ENCODE data around the gene HS2ST1.

HS2ST1 gene

GRCh38 chr1:87113313-87113712, 198.9 kb downstream of the HS2ST1 start:
- DNase-seq (ENCODE audit: low spot score) = no peak

DNA sequence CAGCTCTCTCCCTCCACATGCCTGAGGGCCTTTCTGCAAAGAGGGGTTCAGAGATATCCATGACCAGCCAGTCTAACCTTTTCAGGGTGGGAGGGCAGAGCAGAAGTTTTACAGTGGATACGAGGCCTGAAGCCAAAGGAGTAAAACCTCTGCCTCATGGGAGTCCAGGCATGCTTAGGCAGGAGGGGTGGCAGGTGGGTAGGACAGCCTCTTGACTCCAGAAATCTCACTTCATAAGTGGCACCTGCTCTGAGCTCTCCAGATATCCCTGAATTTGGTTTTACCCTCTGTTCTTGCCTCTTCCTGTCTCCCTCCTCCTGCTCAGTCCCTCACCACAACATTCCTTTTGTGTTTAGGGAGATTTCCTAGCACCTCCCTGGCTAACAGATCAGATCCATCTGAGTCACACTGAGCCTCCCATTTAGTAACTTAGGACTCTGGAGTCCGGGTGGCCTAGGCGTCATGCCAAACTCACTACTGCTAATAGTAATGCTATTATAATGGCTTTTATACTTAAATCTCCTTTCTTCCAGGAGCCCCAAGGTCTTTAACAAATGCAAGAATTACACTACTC, 201.0 kb downstream of the HS2ST1 start:
- DNase-seq (ENCODE audit: low spot score) = no peak

DNA sequence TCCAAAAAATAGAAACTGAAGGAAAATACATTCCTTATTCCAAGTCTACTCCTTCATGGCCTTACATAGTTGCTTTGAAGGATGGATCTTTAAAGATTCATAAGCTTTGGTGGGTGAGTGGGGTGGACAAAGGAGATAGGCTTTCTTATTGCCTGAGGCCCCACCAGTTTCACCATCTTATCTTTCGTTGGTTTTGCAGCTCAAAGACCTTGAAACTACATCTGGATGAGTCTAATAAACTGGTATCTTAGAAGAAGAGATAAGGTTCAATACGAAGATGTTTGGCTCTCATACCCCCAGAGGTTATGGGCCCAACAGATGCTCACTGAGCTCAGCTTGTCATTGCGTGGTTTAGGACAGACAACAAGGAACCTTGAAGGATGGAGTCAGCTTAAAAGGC, 201.5 kb downstream of the HS2ST1 start:
- no peak for DNase-seq (ENCODE audit: low spot score)

- DNase-seq (ENCODE audit: low spot score) = no peak
Observed at GRCh38 chr1:87117761-87118368, 203.4 kb downstream of the HS2ST1 start.

GRCh38 chr1:87119541-87120140, 205.2 kb downstream of the HS2ST1 start:
- DNase-seq (ENCODE audit: low spot score) = no peak

GRCh38 chr1:87120779-87121178, 206.3 kb downstream of the HS2ST1 start:
- no peak for DNase-seq (ENCODE audit: low spot score)

DNA sequence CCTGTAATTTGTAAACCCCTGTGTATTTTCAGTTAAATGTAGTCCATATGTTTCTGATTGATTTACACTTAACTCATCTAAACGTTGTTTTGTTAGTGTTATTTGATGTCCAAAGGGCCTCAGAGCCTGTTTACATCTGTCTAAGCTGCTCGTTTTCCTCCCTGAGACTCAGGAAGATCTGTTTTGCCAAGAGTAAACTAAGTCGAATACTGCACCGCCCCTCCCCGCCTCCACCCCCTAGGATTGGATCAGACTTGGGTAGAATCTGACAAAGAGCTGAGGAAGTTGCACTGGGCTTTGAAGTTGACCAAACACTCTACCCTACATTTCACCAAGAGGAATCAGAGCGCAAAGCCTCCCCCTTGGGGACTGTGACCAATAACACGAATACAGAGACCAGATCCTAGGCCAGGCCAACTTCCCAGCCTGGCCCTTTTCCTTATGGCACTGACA, 207.3 kb downstream of the HS2ST1 start:
- no peak for DNase-seq (ENCODE audit: low spot score)

DNA sequence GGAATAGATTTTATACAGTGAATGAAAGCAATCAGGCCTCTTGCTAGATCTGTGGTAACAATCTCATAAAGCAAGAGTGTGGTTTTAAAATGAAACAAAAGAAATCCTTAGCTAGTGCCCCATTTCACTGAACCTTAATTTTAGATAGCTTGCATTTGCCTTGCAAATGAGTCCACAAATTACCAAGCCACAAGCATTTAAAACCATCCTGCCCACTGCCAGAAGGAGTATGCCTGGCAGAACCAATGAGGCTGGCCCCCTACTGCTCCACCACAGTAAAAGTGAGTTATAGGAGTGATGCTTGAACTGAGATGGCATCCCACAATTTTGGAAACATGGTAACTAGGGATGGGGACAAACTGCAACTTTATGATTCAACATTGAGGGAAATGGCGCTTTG, 207.8 kb downstream of the HS2ST1 start:
- DNase-seq (ENCODE audit: low spot score) = no peak

DNA sequence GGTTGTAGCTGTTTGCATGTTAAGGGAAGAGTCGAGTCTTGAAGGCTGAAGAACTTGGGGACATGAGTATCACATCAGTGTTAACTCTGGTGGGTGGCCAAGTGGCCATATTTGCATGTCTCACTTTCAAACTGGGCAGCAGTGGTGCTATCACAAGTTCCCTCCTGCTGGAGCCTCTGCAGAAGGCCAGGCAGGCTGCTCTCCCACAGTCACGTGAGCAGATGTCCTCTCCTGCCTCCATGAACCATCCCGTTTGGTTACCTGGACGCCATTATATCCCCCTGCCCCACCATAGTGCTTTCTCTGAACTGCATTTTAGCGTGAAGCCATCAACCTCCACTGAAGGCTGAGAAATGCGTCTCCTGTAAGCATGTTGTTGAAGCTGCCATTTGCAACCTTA, 209.2 kb downstream of the HS2ST1 start:
- no peak for DNase-seq (ENCODE audit: low spot score)

DNA sequence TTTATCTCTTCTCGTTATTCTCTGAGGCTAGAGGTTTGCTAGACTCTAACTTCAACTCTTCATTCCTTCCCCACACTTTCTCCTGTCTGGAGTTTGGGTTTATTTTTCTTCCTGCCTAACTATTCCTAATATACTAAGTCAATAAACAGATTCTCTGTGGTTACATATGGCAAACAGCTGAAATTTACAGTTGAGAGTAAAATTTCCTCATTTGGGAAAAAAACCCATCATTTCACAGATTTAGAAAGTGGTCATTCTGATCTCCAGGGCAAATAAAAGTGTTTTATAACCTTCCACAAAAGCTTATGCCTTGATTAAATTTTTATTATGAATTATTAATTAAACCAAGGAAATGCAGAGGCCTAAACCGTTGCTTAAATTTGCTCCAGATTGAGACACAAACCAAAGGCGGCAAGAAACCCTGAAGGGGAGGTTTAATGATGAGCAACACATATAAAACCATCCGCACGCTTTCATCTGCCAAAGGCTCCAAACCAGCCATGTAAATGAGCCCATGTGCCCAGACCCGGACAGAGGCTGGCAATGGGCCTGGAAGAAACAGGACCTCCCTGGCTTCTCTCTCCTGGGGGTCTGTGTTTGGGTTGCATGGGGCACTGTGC, 212.6 kb downstream of the HS2ST1 start:
- DNase-seq (ENCODE audit: low spot score) = no peak

GRCh38 chr1:87127581-87127980, 213.1 kb downstream of the HS2ST1 start:
- no peak for DNase-seq (ENCODE audit: low spot score)

DNA sequence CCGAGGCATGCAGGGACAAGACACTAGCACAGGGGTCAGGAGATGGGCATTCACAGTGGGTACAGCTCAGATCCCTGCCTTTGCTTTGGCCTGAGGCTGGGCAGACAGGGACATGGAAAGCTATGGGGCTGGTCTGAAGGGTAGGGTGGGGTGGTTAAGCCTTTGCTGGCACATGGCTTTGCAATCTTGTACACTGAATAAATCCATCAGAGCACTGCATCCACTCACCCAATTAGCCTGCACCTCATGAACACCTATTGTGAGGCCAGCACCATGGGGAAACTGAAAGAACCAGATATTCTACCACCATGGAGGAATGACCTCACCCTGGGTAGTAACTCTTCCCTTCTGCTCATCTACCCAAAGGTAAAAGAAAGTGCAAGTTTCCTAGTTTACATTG, 214.6 kb downstream of the HS2ST1 start:
- no peak for DNase-seq (ENCODE audit: low spot score)

DNA sequence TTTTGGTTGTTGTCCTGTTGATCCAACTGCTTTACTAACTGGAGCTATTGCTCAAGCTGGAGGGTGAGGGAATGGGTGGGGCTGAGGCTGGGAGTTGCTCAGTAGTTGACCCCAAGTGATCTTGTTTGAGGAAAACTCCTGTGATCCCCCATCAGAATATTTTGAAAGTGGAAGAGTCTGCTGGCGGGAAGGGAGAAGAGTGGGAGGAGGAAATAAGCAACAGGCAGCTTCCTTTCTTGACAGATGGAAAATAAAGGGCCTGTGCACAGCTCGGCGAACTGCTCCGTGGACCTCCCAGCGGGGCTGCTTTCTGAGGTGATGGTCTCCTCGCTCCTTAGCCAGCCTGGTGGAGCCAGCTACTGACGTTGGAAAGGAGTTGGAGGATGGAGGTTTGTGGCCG, 215.2 kb downstream of the HS2ST1 start:
- DNase-seq (ENCODE audit: low spot score) = no peak

DNA sequence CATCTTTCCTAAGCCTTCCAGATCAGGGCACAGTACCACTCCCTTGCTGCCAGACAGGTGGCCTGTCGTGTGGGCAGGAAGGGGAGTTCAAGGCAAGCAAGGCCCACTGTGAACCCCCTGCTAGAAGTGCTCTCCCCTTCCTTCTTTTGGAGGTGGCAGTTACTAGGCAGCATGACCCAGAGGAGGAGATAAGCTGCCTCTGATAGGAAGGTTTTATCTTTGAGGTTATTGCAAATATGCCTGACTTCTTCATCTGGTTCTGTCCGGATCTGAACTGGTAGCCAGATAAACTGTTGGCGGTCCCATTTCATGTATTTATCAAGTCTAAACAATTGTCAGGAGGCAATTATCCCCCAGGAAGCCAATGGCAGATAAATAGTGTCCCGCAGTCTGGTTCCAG, 216.0 kb downstream of the HS2ST1 start:
- no peak for DNase-seq (ENCODE audit: low spot score)

GRCh38 chr1:87131809-87132283, 217.4 kb downstream of the HS2ST1 start:
- peak; percentile 82 for DNase-seq (ENCODE audit: low spot score)

- no peak for DNase-seq (ENCODE audit: low spot score)
Observed at GRCh38 chr1:87132284-87132870, 217.9 kb downstream of the HS2ST1 start.

- no peak for DNase-seq (ENCODE audit: low spot score)
Observed at GRCh38 chr1:87134061-87134460, 219.6 kb downstream of the HS2ST1 start.

GRCh38 chr1:87134625-87135328, 220.3 kb downstream of the HS2ST1 start:
- DNase-seq (ENCODE audit: low spot score) = no peak

DNA sequence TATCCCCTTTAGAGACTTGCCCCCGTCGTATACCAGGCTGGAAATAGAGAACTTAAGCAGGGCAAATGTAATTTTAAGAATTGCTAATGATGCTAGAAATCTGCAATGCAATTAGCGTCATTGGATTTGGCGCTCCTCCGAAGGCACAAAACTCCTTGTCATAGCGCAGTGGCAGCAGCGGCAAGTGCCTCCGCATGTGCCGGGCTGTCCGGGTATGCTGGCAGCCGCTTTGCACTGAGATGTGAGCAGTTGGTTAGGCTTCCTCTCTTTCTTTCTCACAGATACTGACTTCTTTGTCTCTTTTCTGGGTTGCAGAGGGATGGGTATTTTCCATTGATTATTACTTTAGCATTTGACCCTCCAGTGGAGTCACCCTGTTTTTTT, 220.9 kb downstream of the HS2ST1 start:
- no peak for DNase-seq (ENCODE audit: low spot score)

DNA sequence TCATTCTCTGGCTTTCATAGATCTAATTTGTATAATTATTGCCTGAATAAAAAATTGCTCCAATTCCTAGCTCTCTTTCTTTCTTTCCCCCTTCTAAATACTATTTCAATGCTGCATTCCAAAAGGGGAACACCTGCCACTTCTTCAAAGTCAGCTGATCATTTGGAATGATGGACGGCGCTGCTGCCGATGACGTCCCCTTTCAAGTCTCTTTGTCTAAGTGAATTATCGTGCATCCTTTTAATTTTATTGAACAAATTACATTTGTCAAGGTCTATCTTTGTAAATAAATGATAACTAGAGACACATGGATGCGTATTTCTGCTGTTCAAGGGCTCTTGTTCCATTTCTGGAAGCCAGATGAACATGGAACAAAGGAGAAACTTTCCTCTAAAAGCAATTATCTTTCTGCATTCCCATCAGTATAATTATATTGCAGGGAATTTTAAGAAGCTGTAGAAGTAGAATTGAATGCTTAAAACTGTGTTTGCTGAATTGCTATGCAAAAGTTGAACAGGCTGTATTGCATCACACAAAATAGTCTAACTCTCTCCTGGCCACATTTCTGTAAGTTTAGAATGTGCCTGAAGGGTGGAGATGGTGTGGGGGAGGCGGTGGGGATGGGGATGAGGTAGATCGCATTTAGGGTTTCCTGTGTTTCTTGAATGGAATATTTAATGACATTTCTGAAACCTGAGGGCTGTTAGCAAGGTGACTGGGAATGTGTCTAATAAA, 222.3 kb downstream of the HS2ST1 start:
- no peak for DNase-seq (ENCODE audit: low spot score)

DNA sequence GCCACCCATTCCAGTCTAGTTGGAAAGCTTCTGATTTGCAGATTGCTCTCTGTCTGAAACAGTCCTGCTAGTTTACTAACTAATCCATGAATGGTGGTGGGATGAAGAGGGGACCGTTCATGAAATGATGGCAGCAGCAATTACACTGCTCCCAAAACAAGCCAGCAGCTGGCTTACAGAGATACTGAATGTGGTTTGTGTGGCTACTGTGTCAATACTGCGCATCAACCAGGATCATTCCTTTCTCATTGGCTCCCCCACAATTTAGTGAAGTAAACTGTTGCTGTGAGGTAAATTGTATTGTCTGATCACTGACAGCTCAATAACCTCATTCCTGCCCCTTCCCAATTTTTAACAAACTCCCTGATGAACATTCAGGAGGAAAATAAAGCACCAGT, 222.9 kb downstream of the HS2ST1 start:
- DNase-seq (ENCODE audit: low spot score) = no peak

Data from LoVo (cell line).